Astrocyte of the cerebellum (primary cell): ENCODE data around the gene IPO7.

Source experiments
- DNase-seq: peaks from one replicate; pipeline ENCODE4 v3.0.0-alpha.2; 2011; ENCODE audit warnings: low read depth
- H3K4me3 ChIP-seq: 2 replicates; pipeline ENCODE4 v1.5.1; 2011; ENCODE audit warnings: mild to moderate bottlenecking, low read depth, low read length, moderate library complexity
- CTCF ChIP-seq: IDR thresholded peaks from 2 replicates; pipeline ENCODE4 v1.5.1; 2012; ENCODE audit warnings: low read length, low read depth, moderate library complexity, mild to moderate bottlenecking; ENCODE audit errors: missing control alignments
- in situ Hi-C: cut with HindIII; loops from 2 replicates; pipeline ENCODE4 v1.10.0; 2017; ENCODE audit warnings: low sequenced_read_pairs

IPO7 gene

GRCh38 chr11:9459667-9460321, 75.3 kb downstream of the IPO7 start:
- DNase-seq, result peak; percentile 60
- TF ChIP-seq CTCF, result no peak
- peak overlapping the region; percentile 99 for H3K4me3 ChIP-seq
- in situ Hi-C loops, result no loop called here

GRCh38 chr11:9460322-9461062, 76.0 kb downstream of the IPO7 start, which contains the start of gene ZNF143:
Gene ZNF143, plus strand, starts transcription at chr11:9461012. Its CDS starts 10,297 bp downstream, at chr11:9471309.
- in situ Hi-C loops, result no loop called here
- peak; percentile 100 for DNase-seq
- no peak for TF ChIP-seq CTCF
- peak within 1 kb of the TSS; percentile 99 for H3K4me3 ChIP-seq

GRCh38 chr11:9461063-9461759, 76.8 kb downstream of the IPO7 start:
- H3K4me3 ChIP-seq, result peak overlapping the region; percentile 99
- DNase-seq, result peak; percentile 73
- TF ChIP-seq CTCF, result no peak
- in situ Hi-C loops, result no loop called here

GRCh38 chr11:9461760-9462134, 77.3 kb downstream of the IPO7 start:
- no peak for DNase-seq
- H3K4me3 ChIP-seq, result peak overlapping the region; percentile 99
- in situ Hi-C loops, result no loop called here
- TF ChIP-seq CTCF, result no peak

- DNase-seq, result no peak
These were observed 77.8 kb downstream of the IPO7 start for GRCh38 chr11:9462172-9462799.

More at GRCh38 chr11:9462172-9462799, 77.8 kb downstream of the IPO7 start:
- no peak for TF ChIP-seq CTCF
- in situ Hi-C loops, result no loop called here
- H3K4me3 ChIP-seq, result peak overlapping the region; percentile 99
